H1 (cell line): Measurements from ENCODE around the gene BCAM. TPM values are rescaled to one million over a fixed set of nuclear protein-coding genes. Genes with fewer than 3 reads are reported as not detected.

Experiments
- BACH1 ChIP-seq: IDR thresholded peaks from 2 replicates; pipeline ENCODE4 v1.6.1; 2012; ENCODE audit warnings: low read length, improper control_type of control experiment
- CREB1 ChIP-seq: IDR thresholded peaks from 2 replicates; pipeline ENCODE4 v1.6.1; 2012; ENCODE audit warnings: inconsistent platforms
- JUN ChIP-seq: IDR thresholded peaks from 2 replicates; pipeline ENCODE4 v1.6.1; 2011; ENCODE audit warnings: low read depth, mild to moderate bottlenecking, improper control_type of control experiment, low read length
- KDM5A ChIP-seq: fragments of 200-600 bp; IDR thresholded peaks from 2 replicates; pipeline ENCODE4 v1.7.1; 2012; ENCODE audit warnings: mild to moderate bottlenecking, low read length, inconsistent platforms, mixed read lengths
- POU5F1 ChIP-seq: IDR thresholded peaks from 2 replicates; pipeline ENCODE4 v1.6.1; 2011; ENCODE audit warnings: low read depth, mild to moderate bottlenecking, low read length, moderate library complexity
- RNF2 ChIP-seq: fragments of 200-900, 300-1000 bp; sonication (generic); IDR thresholded peaks from 2 replicates; pipeline ENCODE4 v1.7.1; 2016; ENCODE audit warnings: borderline replicate concordance, low read depth, mild to moderate bottlenecking, antibody characterized with exemption, low read length; ENCODE audit not compliant: poor library complexity, severe bottlenecking; ENCODE audit errors: missing control alignments
- SIN3A ChIP-seq, 2 experiments: IDR thresholded peaks in 1 of 2; conservative IDR thresholded peaks in 1 of 2; 2 replicates each; pipeline ENCODE4 v1.6.1; 2011 to 2012; ENCODE audit warnings: low read length in 2 of 2, improper control_type of control experiment in 1 of 2, low read depth in 1 of 2, mild to moderate bottlenecking in 1 of 2
- SIRT6 ChIP-seq: IDR thresholded peaks from one replicate; pipeline ENCODE4 v1.7.1; 2012; ENCODE audit warnings: low read length, inconsistent platforms
- SUZ12 ChIP-seq: fragments of 200-600 bp; sonication (generic); IDR thresholded peaks from 2 replicates; pipeline ENCODE4 v1.6.1; 2012; ENCODE audit warnings: mild to moderate bottlenecking, inconsistent platforms, low read length, moderate library complexity, mixed read lengths
- TAF7 ChIP-seq: optimal IDR thresholded peaks from 2 replicates; pipeline ENCODE3; 2011; ENCODE audit warnings: low read depth, mild to moderate bottlenecking, inconsistent platforms, low read length, moderate library complexity, borderline replicate concordance
- polyA plus RNA-seq, 7 experiments: library from polyadenylated mRNA; depleted of rRNA in 3 of 7; stranded (reverse) in 5 of 7; unstranded in 2 of 7; fragments of >200 nt in 5 of 7; fragments of 200-250 nt in 2 of 7; gene quantifications; 1 replicate in 5 of 7; 2 replicates in 1 of 7; 4 replicates in 1 of 7; pipeline versions ENCODE4 v1.2.1 to v1.2.3, GENCODE V29; 2011 to 2013; ENCODE audit warnings: missing spikeins in 2 of 7, mixed read lengths in 2 of 7
- total RNA-seq: library from RNA; stranded (reverse); fragmentation: NEBNext Ultra II Directional; extraction: Animal tissue kit (Norgen Biotek cat#: 25700); gene quantifications from 2 replicates; pipeline ENCODE4 v1.2.1, GENCODE V29; 2021
- TF ChIP-seq, protein P1 (sequence below): fragments of 300-600 bp; sonication (generic); IDR thresholded peaks from 2 replicates; pipeline ENCODE4 v1.7.1; 2012; ENCODE audit warnings: low read length, moderate library complexity, mild to moderate bottlenecking, inconsistent platforms; ENCODE audit not compliant: insufficient replicate concordance

The BCAM gene
- total and polyA plus RNA-seq, 2 of the 8 experiments (the other 6 are each of a cell fraction or from before 2014, with no cell fraction given), result 32.5 to 81.4 TPM

GRCh38 chr19:44869733-44870470 lies 61.0 kb downstream of the BCAM start (continued):
- TF ChIP-seq, protein P1, sequence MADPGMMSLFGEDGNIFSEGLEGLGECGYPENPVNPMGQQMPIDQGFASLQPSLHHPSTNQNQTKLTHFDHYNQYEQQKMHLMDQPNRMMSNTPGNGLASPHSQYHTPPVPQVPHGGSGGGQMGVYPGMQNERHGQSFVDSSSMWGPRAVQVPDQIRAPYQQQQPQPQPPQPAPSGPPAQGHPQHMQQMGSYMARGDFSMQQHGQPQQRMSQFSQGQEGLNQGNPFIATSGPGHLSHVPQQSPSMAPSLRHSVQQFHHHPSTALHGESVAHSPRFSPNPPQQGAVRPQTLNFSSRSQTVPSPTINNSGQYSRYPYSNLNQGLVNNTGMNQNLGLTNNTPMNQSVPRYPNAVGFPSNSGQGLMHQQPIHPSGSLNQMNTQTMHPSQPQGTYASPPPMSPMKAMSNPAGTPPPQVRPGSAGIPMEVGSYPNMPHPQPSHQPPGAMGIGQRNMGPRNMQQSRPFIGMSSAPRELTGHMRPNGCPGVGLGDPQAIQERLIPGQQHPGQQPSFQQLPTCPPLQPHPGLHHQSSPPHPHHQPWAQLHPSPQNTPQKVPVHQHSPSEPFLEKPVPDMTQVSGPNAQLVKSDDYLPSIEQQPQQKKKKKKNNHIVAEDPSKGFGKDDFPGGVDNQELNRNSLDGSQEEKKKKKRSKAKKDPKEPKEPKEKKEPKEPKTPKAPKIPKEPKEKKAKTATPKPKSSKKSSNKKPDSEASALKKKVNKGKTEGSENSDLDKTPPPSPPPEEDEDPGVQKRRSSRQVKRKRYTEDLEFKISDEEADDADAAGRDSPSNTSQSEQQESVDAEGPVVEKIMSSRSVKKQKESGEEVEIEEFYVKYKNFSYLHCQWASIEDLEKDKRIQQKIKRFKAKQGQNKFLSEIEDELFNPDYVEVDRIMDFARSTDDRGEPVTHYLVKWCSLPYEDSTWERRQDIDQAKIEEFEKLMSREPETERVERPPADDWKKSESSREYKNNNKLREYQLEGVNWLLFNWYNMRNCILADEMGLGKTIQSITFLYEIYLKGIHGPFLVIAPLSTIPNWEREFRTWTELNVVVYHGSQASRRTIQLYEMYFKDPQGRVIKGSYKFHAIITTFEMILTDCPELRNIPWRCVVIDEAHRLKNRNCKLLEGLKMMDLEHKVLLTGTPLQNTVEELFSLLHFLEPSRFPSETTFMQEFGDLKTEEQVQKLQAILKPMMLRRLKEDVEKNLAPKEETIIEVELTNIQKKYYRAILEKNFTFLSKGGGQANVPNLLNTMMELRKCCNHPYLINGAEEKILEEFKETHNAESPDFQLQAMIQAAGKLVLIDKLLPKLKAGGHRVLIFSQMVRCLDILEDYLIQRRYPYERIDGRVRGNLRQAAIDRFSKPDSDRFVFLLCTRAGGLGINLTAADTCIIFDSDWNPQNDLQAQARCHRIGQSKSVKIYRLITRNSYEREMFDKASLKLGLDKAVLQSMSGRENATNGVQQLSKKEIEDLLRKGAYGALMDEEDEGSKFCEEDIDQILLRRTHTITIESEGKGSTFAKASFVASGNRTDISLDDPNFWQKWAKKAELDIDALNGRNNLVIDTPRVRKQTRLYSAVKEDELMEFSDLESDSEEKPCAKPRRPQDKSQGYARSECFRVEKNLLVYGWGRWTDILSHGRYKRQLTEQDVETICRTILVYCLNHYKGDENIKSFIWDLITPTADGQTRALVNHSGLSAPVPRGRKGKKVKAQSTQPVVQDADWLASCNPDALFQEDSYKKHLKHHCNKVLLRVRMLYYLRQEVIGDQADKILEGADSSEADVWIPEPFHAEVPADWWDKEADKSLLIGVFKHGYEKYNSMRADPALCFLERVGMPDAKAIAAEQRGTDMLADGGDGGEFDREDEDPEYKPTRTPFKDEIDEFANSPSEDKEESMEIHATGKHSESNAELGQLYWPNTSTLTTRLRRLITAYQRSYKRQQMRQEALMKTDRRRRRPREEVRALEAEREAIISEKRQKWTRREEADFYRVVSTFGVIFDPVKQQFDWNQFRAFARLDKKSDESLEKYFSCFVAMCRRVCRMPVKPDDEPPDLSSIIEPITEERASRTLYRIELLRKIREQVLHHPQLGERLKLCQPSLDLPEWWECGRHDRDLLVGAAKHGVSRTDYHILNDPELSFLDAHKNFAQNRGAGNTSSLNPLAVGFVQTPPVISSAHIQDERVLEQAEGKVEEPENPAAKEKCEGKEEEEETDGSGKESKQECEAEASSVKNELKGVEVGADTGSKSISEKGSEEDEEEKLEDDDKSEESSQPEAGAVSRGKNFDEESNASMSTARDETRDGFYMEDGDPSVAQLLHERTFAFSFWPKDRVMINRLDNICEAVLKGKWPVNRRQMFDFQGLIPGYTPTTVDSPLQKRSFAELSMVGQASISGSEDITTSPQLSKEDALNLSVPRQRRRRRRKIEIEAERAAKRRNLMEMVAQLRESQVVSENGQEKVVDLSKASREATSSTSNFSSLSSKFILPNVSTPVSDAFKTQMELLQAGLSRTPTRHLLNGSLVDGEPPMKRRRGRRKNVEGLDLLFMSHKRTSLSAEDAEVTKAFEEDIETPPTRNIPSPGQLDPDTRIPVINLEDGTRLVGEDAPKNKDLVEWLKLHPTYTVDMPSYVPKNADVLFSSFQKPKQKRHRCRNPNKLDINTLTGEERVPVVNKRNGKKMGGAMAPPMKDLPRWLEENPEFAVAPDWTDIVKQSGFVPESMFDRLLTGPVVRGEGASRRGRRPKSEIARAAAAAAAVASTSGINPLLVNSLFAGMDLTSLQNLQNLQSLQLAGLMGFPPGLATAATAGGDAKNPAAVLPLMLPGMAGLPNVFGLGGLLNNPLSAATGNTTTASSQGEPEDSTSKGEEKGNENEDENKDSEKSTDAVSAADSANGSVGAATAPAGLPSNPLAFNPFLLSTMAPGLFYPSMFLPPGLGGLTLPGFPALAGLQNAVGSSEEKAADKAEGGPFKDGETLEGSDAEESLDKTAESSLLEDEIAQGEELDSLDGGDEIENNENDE, result no peak
- TF ChIP-seq KDM5A (no peak), TAF7 (no peak), POU5F1 (no peak), JUN (no peak), CREB1 (no peak), BACH1 (no peak), SIN3A (conservative IDR thresholded peaks at IDR 0.05 in 1 of 2, IDR thresholded peaks at IDR 0.05 in 1 of 2; ENCODE audit: low read depth in 1 of 2, low read length in 2 of 2) (no peak), SUZ12 (no peak), RNF2 (no peak), SIRT6 (no peak)
